ENCODE results near the gene SLC22A15.

DNA sequence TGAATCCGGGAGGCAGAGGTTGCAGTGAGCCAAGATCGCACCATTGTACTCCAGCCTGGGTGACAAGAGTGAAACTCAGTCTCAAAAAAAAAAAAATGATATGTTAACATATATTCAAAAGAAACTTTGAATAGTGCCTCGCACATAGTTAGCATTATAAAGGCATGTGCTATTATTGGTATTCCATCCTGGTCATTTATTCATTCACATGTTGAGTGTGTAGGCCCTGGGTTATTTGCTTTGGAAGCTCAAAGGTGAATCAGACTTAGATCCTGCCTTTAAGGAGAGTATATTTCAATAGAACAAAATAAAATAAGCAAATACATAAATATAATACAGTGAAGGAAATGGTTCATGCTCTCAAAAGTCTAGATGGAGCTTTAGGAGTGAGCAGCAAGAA, 13.4 kb downstream of the SLC22A15 start:
- no peak for TF ChIP-seq EZH2 (IDR thresholded peaks at IDR 0.05; ENCODE audit: insufficient read depth, low read length)
- TF ChIP-seq, protein P1, sequence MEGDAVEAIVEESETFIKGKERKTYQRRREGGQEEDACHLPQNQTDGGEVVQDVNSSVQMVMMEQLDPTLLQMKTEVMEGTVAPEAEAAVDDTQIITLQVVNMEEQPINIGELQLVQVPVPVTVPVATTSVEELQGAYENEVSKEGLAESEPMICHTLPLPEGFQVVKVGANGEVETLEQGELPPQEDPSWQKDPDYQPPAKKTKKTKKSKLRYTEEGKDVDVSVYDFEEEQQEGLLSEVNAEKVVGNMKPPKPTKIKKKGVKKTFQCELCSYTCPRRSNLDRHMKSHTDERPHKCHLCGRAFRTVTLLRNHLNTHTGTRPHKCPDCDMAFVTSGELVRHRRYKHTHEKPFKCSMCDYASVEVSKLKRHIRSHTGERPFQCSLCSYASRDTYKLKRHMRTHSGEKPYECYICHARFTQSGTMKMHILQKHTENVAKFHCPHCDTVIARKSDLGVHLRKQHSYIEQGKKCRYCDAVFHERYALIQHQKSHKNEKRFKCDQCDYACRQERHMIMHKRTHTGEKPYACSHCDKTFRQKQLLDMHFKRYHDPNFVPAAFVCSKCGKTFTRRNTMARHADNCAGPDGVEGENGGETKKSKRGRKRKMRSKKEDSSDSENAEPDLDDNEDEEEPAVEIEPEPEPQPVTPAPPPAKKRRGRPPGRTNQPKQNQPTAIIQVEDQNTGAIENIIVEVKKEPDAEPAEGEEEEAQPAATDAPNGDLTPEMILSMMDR (IDR thresholded peaks at IDR 0.05; ENCODE audit: insufficient read depth, low read depth, low read length) = no peak

Data from astrocyte (in vitro differentiated cells and primary cell).